Esophagus muscularis mucosa (tissue), 4 donors: ENCODE measurements around the gene HOMEZ. TPM values are rescaled to one million over a fixed set of nuclear protein-coding genes. Genes with fewer than 3 reads are reported as not detected.
A peak's percentile ranks its signal among the peaks of the same experiment; 100 is the strongest.

Experiments used
- DNase-seq: peaks from one replicate; pipeline ENCODE4 v3.0.0-alpha.2; 2017; ENCODE audit errors: extremely low spot score
- H3K27ac ChIP-seq, 4 donors: fragments of 200-600 bp; sonication (generic); replicated peaks in 1 of 4; 1 replicate in 3 of 4; 2 replicates in 1 of 4; pipeline ENCODE4 v1.5.1; 2016 to 2019; ENCODE audit warnings: mild to moderate bottlenecking in 1 of 4
- H3K27me3 ChIP-seq, 4 donors: fragments of 200-600 bp; sonication (generic); one replicate each; pipeline versions ENCODE4 v1.5.1 to v1.6.0; 2016 to 2019
- H3K36me3 ChIP-seq, 4 donors: fragments of 200-600 bp; sonication (generic); one replicate each; pipeline ENCODE4 v1.5.1; 2016 to 2019
- H3K4me1 ChIP-seq, 4 donors: fragments of 200-600 bp; sonication (generic); one replicate each; pipeline ENCODE4 v1.5.1; 2016 to 2019
- H3K4me3 ChIP-seq, 4 donors: fragments of 200-600 bp; sonication (generic); 1 replicate in 2 of 4; 2 replicates in 2 of 4; pipeline ENCODE4 v1.5.1; 2016 to 2019; ENCODE audit warnings: mild to moderate bottlenecking in 4 of 4, moderate library complexity in 1 of 4
- H3K9me3 ChIP-seq, 4 donors: fragments of 200-600 bp; sonication (generic); 1 replicate in 3 of 4; 2 replicates in 1 of 4; pipeline ENCODE4 v1.5.1; 2016 to 2019
- EP300 ChIP-seq: sonication (generic); formaldehyde crosslinking; IDR thresholded peaks from one replicate; pipeline ENCODE4 v1.6.1; 2017; ENCODE audit warnings: antibody characterized with exemption
- POLR2A ChIP-seq: fragments of 450-650 bp; IDR thresholded peaks from one replicate; pipeline ENCODE4 v1.6.1; 2017; ENCODE audit warnings: antibody characterized with exemption, moderate library complexity, mild to moderate bottlenecking, low read depth
- POLR2AphosphoS5 ChIP-seq, 2 donors: sonication (generic); formaldehyde crosslinking; IDR thresholded peaks; one replicate each; pipeline ENCODE4 v1.6.1; 2017; ENCODE audit warnings: antibody characterized with exemption in 2 of 2
- WGBS: methylation state at CpG from one replicate; pipeline ENCODE4 v1.1.5; 2018; 5-methylcytosine and 5-hydroxymethylcytosine counted together
- intact Hi-C: fragments of 100-400 bp; cut with DNase I; formaldehyde crosslinking; loops from one replicate; pipeline ENCODE4 v1.15.1; 2023
- total RNA-seq, 4 donors: library from RNA; depleted of rRNA; stranded (reverse); fragments of >200 nt; gene quantifications; one replicate each; pipeline versions ENCODE4 v1.1.0 to v1.2.1, GENCODE V29; 2016
- TF ChIP-seq, protein P1 (sequence below), 3 experiments: fragments of 200-600 bp in 2 of 3; fragments of 450-650 bp in 1 of 3; sonication (generic) in 2 of 3; IDR thresholded peaks; one replicate each; pipeline ENCODE4 v1.5.1; 2017 to 2019; ENCODE audit warnings: antibody characterized with exemption in 3 of 3, mild to moderate bottlenecking in 2 of 3, moderate library complexity in 1 of 3

The HOMEZ gene
- total RNA-seq, 4 donors from 2014 or later, result 8.3 to 14.2 (median 12.4) TPM

DNA sequence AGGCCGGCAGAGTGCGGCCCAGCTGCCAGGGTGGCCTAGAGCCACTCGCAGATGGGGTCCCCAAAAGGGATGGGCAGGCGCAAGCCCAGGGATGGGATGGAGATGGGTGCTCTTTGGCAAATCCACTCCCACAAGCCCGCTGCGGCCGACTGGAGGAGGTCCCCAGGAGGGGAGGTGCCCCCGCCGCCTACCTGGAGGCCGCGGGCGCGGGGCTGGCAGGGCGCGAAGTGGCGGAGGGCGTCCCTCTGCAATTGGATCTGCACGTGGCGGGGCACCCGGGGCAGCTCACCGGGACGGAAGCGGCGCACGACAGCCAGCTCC, 16.0 kb upstream of the HOMEZ start:
- H3K27me3 ChIP-seq, result no peaks in the 10 kb centered on the region
- peaks cover 37 to 49% (median 43%) of the 10 kb centered on the region in 4 donors for H3K4me1 ChIP-seq
- peak overlapping the region; percentile 94 to 100 (median 99) for H3K27ac ChIP-seq
- peak overlapping the region; percentile 69 to 84 (median 82) for H3K4me3 ChIP-seq
- peaks cover 0 to 22% (median 7%) of the 10 kb centered on the region in 4 donors for H3K36me3 ChIP-seq
- intact Hi-C loops, result loop anchor here (10.0 kb wide), 2 partner anchors 177 to 1143 kb away; partner anchors contain the start of gene SDR39U1
- TF ChIP-seq POLR2A (peak; percentile 85), POLR2AphosphoS5 (IDR thresholded peaks at IDR 0.05) (peak; percentile 81 to 95), EP300 (no peak)
- TF ChIP-seq, protein P1, sequence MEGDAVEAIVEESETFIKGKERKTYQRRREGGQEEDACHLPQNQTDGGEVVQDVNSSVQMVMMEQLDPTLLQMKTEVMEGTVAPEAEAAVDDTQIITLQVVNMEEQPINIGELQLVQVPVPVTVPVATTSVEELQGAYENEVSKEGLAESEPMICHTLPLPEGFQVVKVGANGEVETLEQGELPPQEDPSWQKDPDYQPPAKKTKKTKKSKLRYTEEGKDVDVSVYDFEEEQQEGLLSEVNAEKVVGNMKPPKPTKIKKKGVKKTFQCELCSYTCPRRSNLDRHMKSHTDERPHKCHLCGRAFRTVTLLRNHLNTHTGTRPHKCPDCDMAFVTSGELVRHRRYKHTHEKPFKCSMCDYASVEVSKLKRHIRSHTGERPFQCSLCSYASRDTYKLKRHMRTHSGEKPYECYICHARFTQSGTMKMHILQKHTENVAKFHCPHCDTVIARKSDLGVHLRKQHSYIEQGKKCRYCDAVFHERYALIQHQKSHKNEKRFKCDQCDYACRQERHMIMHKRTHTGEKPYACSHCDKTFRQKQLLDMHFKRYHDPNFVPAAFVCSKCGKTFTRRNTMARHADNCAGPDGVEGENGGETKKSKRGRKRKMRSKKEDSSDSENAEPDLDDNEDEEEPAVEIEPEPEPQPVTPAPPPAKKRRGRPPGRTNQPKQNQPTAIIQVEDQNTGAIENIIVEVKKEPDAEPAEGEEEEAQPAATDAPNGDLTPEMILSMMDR (IDR thresholded peaks at IDR 0.05), result no peak
- no peaks in the 10 kb centered on the region for H3K9me3 ChIP-seq
- DNase-seq, result no peak
- WGBS, result no CpG with 5 or more reads among the region's 25 CpGs

DNA sequence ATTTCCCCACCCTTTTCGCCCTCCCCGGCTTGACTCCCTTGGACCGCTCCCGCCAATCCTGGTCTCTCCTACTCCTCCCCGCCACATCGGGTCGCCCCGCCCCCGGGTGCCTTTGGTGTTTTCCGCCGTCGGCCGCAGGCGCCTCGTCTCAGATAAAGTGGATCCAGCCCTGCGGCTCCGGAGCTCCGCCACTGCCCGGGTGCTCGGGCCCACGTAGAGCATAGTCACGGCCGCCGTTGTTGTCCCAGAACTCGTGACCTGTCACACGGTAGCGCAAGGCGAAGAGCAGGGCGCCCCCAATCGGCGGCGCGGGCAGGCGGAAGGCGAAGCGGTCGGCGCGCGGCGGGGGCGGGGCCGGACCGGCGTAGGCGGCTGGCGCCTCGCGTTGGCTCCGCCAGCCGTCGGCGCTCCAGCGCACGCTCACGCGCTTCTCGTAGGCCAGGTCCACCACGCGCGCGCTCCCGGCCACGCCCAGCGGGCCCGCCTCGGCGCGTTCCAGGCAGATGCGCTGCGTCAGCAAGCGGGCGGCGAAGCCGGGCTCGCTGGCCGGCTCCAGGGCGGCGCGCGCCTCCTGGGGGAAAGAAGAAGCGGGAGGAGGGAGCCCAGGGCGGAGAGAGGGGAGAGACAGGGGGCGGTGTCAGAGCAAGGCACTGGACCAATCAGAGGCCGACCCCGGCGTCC, 15.5 kb upstream of the HOMEZ start:
- Histone ChIP-seq H3K4me1 (peaks cover 35 to 47% (median 43%) of the 10 kb centered on the region in 4 donors), H3K4me3 (peak overlapping the region; percentile 69 to 84 (median 82)), H3K36me3 (peaks cover 0 to 23% (median 7%) of the 10 kb centered on the region in 4 donors), H3K27ac (peak overlapping the region; percentile 94 to 100 (median 99)), H3K27me3 (no peaks in the 10 kb centered on the region), H3K9me3 (no peaks in the 10 kb centered on the region)
- TF ChIP-seq POLR2AphosphoS5 (IDR thresholded peaks at IDR 0.05), result peak; percentile 57 to 86
- no peak for TF ChIP-seq EP300
- peak; percentile 27 for TF ChIP-seq POLR2A
- TF ChIP-seq, protein P1 (IDR thresholded peaks at IDR 0.05), result peak; percentile 72 to 88 (median 79)
- DNase-seq, result peak; percentile 99
- intact Hi-C loops, result loop anchor here (10.0 kb wide), 2 partner anchors 177 to 1143 kb away; partner anchors contain the start of gene SDR39U1
- 0% methylated on average over 19 of the region's 87 CpGs for WGBS

DNA sequence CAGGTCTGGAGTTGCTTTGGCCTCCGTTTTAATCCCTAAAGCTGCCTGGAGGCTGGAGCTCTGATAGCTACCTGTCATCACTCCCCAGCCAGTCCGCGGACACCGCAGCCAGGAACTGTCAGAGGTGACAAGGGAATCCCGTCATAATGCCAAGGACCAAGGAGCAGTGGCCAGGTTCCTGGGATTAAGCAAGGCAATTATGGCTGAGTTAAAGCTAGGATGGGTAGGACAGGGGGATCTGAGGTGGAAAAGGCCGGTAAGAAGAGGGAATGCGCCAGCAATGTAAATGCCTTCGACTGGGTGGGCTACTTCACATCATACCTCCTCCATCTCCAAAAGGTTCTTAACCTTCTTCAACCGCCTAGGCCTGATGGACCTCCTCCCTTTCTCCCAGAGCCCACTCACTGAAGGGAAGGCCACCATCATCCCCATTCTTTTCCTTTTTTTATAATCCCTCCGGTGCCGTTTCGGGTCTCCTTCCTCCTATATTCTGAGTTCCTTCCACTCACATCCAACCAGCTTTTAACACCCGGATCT, 14.8 kb upstream of the HOMEZ start:
- TF ChIP-seq POLR2A (no peak), POLR2AphosphoS5 (IDR thresholded peaks at IDR 0.05) (peak in 1 of 2 donors; percentile 66), EP300 (no peak)
- TF ChIP-seq, protein P1 (IDR thresholded peaks at IDR 0.05), result peak in 1 of 3 experiments; percentile 13
- Histone ChIP-seq H3K4me1 (peaks cover 30 to 41% (median 36%) of the 10 kb centered on the region in 4 donors), H3K27ac (peak overlapping the region; percentile 94 to 100 (median 99)), H3K9me3 (no peaks in the 10 kb centered on the region), H3K27me3 (no peaks in the 10 kb centered on the region), H3K4me3 (peak overlapping the region; percentile 69 to 84 (median 82)), H3K36me3 (peaks cover 0 to 23% (median 7%) of the 10 kb centered on the region in 4 donors)
- no peak for DNase-seq
- intact Hi-C loops, result loop anchor here (10.0 kb wide), 2 partner anchors 176 to 1144 kb away; partner anchors contain the start of gene SDR39U1
- WGBS, result 1% methylated on average over 12 of the region's 13 CpGs

DNA sequence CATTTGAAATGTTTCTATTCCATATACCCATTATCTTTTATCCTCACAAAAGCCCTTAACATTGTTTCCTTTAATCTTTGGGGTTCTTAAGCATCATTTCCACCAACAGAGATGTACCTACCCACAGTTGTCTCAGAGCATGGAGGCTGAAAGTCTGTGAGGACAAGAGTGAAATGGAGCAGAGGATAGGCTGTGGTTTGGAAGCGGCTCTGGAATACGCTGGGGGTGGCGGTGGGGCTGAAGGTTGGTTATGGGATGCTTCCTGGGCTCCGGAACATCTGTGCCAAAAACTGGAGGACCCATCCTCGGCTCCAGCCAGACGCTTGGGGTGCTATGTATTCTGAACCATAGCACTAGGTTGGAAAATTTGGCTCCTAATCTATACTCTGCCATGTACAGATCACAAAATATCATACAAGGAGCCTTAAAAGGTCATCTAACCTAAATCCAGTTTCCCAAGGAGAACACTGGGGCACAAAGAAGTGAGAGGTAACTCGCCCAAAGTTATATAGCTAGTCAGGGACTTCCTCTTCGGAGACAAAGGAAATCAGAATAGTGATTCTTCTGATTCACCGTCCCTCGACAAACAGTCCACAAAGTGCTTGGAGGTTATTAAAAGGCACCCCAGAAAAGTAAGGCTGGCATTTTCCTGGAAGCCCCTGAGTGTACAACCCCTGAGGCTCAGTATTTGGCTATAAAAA, 14.2 kb upstream of the HOMEZ start:
- Histone ChIP-seq H3K4me3 (peak overlapping the region; percentile 69 to 84 (median 82)), H3K9me3 (no peaks in the 10 kb centered on the region), H3K4me1 (peaks cover 27 to 40% (median 35%) of the 10 kb centered on the region in 4 donors), H3K36me3 (peaks cover 0 to 23% (median 7%) of the 10 kb centered on the region in 4 donors), H3K27ac (peak overlapping the region; percentile 94 to 100 (median 99)), H3K27me3 (no peaks in the 10 kb centered on the region)
- intact Hi-C loops, result loop anchor here (10.0 kb wide), 2 partner anchors 175 to 1145 kb away; partner anchors contain the start of gene SDR39U1
- TF ChIP-seq, protein P1 (IDR thresholded peaks at IDR 0.05), result no peak
- no peak for TF ChIP-seq POLR2A
- TF ChIP-seq EP300, result no peak
- whole genome bisulfite sequencing, result 72% methylated on average over 10 of the region's 10 CpGs
- DNase-seq, result no peak
